22Rv1 (cell line): ENCODE measurements around the gene AHCYL2.

Experiments
- CTCF ChIP-seq: fragments of 450-650 bp; IDR thresholded peaks from 2 replicates; pipeline ENCODE4 v1.5.1; 2017; ENCODE audit warnings: mild to moderate bottlenecking
- ZFX ChIP-seq: fragments of 450-650 bp; IDR thresholded peaks from 2 replicates; pipeline ENCODE4 v1.6.1; 2017; ENCODE audit warnings: antibody characterized with exemption, borderline replicate concordance

- TF ChIP-seq CTCF (no peak), ZFX (no peak)
Observed at GRCh38 chr7:129338450-129338849, 113.6 kb downstream of the AHCYL2 start.
